Left ventricle myocardium superior (tissue), 1 donor: ENCODE data around the gene CHN2. TPM values are rescaled to one million over a fixed set of nuclear protein-coding genes. Genes with fewer than 3 reads are reported as not detected.
"Not testable (repeated sequence)": the region's sequence is repeated elsewhere in the genome, so short reads cannot be mapped to it uniquely, and the experiment has no call there.

Experiments used
- ATAC-seq: fragments of 200-7000 bp; cut with Tn5 transposase; one replicate; pipeline ENCODE4 v1.9.1; 2020; ENCODE audit warnings: mild to moderate bottlenecking, moderate library complexity
- DNase-seq: peaks from one replicate; pipeline ENCODE4 v3.0.0-alpha.2; 2020
- intact Hi-C: fragments of 100-400 bp; cut with micrococcal nuclease; formaldehyde crosslinking; loops from one replicate; pipeline ENCODE4 v1.11.0; 2022
- total RNA-seq: library from RNA; stranded (reverse); fragmentation: NEBNext Ultra II Directional; extraction: Animal tissue kit (Norgen Biotek cat#: 25700); gene quantifications from one replicate; pipeline ENCODE4 v1.2.1, GENCODE V29; 2021
- donor health status: DM: no; HTN: yes; CAD: no; lungs with severe emphysema.

The CHN2 gene
- total RNA-seq, 1 donor from 2014 or later, result 32.2 TPM

DNA sequence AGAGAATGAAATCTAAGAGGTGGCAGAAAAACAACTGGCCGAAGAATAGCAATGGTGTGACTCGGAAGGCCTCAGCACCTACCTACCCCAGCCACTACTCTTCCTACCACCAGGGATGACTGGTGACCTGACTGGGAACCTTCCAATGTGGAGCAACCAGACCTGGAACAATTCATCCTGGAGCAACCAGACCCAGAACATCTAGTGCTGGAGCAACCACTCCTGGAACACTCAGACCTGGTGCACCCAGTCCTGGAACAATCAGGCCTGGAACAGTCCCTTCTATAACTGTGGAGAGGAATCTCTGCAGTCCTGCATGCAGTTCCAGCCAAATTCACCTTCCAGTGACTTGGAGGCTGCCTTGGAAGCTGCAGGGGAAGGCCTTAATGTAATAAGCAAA, 18.2 kb downstream of the CHN2 start:
- ATAC-seq, DNase-seq, intact Hi-C loops: not testable (repeated sequence)

DNA sequence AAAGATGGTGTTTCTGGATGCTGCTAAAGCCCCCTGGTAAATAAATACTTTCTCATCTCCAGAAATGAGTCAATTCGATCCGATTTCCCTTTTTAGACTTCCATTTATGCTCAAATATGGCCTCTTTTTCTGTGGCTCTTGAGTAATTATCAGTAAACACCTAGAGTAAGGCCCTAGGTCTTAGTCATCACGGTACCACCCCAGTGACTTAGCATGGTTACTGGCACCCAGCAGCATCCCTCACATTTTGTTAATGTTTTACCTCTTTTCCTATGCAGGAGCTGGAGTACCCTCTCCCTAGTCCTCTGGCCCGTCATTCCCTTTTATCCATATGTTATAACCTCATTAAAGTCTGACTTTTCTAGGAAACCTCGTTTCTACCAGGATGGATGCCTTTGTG, 19.5 kb downstream of the CHN2 start:
- no peak for ATAC-seq
- intact Hi-C loops, result no loop called here
- no peak for DNase-seq

DNA sequence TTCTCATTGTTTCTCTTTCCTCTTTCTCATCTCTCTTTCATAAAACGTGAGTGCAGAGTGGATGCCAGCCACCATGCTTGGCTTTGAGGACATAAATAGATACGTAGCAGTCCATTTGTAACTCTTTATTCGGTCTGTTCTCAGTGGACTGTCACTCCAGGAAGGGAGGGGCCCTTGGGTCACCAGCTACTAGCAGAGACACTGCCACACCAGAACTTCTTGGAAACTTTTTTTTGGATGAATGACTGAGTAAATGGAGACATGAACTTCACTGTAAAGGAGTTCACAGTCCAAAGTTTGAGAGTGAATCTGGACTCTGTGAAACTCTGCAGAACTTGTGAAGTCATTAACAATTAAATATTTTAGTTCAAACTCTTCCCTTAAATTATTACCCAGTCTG, 20.2 kb downstream of the CHN2 start:
- intact Hi-C loops, result no loop called here
- DNase-seq, result no peak
- peak; percentile 75 for ATAC-seq

DNA sequence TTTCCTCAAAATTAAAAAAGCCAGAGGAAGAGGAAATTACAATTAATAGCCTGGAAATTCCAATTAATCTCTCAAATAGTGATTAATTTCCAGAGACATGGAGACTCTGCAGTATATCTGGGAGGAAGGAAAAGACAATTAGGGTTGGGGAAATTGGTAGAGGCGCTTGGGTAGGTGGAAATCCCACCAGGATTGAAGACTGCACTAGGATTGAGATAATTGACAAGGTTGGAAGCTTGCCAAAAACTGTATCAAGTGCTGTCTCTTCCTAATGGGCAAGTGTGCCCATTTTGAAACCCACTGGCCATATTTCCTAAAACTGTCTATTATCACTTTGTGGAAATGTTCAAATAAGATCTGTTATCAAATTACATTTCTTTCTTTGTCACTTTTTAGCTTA, 21.6 kb downstream of the CHN2 start:
- intact Hi-C loops, result no loop called here
- ATAC-seq (no peak), DNase-seq (no peak)

DNA sequence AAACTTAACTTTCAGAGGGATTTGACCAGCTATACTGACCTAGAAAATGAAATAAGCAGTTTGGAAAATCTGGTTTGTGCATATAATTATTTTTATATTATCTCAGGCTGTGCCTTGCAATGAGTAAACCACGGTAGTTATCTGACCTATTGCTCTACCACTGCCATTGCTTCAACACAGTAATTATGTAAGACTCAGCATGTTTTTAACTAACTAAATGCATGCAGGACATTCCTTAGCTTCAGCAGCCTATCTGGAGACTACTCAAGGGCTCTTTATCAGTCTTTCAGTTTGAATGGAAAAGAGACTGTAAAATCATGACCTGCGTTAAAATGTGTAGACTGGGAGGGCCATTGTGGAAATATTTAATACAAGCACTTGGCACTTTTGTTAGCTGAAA, 22.5 kb downstream of the CHN2 start:
- ATAC-seq, result no peak
- intact Hi-C loops, result no loop called here
- DNase-seq, result no peak

DNA sequence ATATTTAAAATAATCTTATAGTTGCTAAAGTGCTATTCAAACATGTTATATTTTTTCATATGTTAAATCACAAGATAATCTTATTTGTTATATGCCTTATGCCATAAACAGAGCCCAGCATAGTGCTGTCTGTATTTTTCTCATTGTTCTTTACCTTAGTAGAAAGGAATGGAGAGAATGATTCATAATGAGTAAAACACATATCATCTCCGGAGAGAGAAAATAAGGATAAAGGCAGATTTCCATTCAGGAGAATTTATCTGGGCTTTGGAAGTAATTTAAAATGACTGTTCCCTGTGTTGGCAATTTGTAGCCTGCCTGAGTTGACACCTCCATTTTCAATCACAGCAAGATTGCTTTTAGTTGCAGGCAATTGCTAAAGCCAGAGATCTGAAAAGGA, 30.2 kb downstream of the CHN2 start:
- no peak for DNase-seq
- no peak for ATAC-seq
- intact Hi-C loops, result no loop called here

DNA sequence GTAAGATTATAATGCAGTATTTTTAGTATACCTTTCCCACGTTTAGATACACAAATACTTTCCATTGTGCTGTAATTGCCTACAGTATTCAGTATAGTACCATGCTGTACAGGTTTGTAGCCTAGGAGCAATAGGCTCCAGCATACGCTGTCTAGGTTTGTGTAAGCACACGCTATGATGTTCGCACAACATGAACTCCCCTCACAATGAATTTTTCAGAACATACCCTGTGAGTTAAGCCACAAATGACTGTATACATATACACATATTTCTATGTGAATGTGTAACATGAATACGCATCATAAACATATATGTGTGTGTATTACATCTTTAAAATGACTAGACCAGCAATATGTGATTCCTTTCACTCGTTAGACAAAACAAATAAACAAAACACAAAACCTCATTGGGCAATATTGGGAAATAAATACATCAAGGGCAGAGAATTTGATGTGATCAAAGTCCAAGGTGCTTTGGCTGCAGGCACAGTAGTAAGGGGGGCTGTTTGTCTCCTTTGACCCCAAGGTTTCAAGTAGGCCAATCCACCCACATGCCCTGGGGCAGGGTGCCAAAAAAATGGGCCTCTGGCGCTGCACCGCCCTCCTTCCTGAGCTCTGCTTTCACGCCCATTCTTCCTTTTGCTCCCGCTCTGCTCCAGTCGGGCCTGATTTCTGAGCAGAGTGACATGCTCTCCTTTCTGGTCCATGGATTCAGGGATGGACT, 33.9 kb downstream of the CHN2 start:
- intact Hi-C loops, result no loop called here
- no peak for ATAC-seq
- DNase-seq, result no peak

DNA sequence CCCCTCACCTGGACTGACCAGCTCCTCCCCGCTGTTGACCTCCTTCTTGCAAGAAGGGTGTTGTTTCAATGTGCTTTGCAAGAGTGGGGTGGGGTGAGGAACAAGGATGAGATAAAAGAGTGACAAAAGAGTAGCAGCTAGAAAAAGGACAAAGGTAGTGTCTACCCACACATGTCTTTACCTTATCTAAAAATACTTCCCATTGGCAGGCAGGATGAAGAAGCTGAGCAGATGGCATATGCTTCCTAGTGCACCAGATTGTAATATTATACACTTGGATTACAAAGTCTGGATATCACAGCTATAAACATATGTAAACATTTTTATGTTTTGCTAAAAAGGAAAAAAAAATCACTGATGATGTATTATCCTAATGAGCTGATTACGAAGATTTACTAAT, 34.5 kb downstream of the CHN2 start:
- ATAC-seq (peak; percentile 14), DNase-seq (no peak)
- intact Hi-C loops, result no loop called here

DNA sequence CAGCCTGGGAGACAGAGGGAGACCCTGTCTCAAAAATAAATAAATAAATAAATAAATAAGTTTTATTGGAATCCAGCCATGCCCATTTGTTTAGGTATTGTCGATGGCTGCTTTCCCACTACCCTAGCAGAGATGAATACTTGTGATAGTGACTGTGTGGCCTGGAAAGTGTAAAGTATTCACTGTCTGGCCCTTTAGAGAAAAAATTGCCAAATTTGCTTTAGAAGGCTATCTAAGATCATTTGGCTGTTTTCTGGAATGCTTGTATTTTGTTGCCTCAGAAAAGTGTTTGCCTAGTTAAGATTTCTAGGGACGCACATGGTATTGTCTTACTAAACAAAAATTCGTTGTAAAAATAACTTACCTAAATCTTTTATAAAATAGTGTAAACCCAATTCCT, 35.4 kb downstream of the CHN2 start:
- DNase-seq, result no peak
- intact Hi-C loops, result no loop called here
- no peak for ATAC-seq

DNA sequence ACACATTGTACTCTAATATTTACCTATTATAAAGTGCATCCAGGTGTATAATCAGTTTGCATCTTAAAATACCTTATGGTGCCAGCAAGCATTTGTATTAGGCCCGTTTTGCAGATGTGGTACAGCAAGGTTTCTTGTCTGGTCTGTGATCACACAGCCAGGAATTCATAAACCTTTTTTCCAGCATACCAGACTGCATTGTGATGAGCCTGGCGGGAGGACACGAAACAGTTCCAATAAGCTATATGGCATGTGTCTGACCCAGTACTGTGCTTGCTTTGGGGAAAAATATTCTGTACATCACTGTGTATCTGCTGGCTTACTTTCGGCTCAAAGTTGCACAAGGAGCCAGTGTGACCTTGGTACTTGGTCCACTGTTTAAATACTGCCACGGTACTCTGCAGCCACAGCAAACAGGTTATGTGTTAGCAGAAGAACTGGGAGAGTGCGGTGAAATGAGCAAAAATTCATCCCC, 36.3 kb downstream of the CHN2 start:
- no peak for ATAC-seq
- intact Hi-C loops, result no loop called here
- DNase-seq, result no peak

DNA sequence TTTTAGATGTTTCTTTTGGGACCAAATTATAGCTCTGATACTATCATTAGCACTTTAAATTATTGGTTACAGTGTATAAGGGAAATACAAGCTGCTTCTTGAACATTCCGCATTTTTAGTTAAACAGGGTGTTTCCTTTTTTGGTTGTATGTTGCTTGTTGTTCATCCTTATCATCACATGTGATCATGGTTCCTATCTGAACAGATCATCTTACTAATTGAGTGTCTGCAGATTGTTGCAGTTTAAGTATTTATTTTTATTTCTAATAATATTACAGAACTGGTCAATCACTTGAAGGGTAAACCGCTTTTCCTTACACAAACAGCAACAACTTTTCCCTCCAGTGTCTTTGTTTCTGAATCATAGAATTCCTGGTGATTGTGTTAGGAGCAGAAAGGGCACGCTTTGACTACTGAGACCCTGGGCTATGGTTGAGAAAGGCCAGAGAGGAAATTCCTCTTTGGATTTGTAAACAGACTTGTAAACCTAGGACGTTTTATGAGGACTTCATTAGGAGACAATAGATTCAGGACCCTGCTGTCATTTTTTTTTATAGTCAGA, 37.2 kb downstream of the CHN2 start:
- DNase-seq (no peak), ATAC-seq (no peak)
- intact Hi-C loops, result no loop called here

DNA sequence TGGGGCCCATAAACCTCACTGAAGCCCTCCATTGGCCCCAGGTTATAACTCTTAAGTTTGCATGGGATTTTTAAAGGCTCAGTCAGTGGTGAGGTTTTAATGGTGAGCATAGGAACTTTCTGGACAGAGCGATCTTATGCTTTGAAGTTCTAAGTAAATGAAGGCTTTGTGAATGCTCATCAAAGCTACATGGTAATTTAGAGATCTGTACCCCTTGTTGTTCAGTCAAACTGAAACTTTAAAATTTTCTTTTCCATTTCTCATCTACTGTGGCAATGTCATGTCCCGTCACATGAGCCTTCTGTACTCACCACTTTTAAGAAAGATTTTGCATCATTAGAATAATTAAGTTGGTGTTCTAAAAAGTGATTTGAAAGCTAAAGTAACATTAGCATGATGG, 39.9 kb downstream of the CHN2 start:
- intact Hi-C loops, result no loop called here
- DNase-seq (no peak), ATAC-seq (no peak)

DNA sequence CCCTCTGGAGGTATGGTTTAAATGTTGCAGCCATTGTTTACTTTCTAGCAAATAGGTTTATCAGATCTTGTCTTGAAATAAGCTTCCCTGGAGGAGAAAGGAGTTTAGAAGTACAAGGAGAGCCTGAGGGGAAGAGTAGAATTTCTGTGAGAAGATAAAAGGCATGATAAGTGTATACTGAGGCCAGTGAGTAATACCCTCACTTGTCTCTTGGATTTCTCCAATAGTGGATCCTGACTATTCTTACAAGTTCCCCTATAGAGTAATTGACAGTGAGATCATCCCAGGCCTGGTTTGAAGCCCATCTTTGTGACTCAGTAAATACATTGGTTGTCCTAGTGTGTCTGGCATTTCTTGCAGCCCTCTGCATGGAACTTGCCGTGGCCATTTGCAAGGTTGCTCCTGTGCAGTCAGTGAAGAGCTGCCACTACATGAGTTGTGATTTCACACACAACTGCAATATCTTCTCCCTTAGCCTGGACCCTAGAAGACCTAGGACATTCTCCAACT, 41.6 kb downstream of the CHN2 start:
- ATAC-seq (no peak), DNase-seq (no peak)
- intact Hi-C loops, result no loop called here

DNA sequence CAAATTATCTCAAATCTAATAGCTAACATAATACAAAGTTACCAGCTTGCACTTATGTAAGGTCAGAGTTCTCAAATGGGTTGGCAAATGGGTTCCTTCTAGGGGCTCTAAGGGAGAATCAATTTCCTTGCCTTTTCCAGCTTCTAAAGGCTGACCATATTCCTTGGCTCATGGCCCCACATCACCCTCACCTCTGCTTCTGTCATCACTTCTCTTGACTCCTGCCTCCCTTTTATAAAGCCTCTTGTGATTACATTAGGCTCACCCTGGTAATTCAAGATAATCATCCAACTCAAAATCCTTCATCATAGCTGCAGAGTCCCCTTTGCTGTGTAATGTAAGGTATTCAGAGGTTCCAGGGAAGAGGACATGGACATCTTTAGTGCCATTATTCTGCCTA, 42.1 kb downstream of the CHN2 start:
- DNase-seq (no peak), ATAC-seq (peak; percentile 68)
- intact Hi-C loops, result no loop called here

DNA sequence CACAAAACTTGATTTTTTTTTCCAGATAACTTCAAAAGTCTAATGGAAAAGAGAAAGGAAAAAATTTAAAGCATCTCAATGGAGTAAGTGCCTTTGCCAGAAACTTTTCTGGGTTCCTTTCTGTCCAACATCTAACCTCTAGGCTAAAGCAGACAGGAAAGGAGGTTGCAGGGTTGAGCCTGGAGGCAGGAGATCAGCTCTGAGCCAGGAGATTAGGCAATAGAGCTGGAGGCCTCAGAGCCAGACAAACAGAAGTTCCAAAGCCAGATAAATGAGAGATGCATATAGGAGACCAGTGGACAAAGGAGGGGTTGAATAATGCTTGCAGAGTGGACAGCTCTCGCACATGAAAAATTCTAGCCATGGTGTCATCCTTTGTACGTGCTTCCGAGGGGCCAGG, 42.9 kb downstream of the CHN2 start:
- DNase-seq (no peak), ATAC-seq (peak; percentile 65)
- intact Hi-C loops, result no loop called here

DNA sequence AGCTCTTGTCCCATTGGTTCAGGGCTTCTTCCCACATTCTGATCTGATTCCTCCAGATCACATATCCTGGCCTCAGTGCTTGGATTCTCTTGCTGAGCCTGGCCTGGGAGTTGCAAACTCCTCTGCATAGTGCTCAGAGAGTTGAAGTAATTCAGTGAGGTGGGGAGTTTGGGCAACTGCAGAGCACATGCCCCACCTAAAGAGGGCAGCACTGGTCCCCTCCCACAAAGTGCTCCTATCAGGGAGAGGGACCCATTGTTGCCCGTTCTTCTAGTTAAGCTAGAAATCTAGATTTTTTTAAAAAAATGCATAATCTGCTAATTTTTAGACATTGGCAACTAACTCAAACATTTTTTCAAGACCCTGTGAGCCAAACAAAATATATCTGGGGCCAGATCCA, 45.1 kb downstream of the CHN2 start:
- DNase-seq (no peak), ATAC-seq (no peak)
- intact Hi-C loops, result no loop called here

DNA sequence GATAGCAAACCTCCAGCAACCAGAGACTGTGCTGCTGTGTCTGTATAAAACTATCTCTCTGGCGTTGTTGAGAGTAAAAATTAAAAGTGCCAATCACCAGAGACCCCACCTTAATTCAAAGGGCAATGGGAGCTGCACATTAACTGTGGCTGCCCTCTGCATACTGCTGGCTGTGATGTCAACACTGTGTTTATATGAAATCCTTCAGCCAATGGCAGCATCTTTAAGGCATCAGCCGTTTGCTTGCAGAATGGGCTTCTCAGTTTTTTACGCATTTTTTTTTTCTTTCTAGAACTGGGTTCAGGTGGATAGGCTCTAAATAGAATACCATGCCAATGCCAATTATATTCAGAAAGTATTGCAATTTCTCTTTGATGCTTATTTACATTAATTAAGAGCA, 47.7 kb downstream of the CHN2 start:
- DNase-seq (no peak), ATAC-seq (no peak)
- intact Hi-C loops, result no loop called here

DNA sequence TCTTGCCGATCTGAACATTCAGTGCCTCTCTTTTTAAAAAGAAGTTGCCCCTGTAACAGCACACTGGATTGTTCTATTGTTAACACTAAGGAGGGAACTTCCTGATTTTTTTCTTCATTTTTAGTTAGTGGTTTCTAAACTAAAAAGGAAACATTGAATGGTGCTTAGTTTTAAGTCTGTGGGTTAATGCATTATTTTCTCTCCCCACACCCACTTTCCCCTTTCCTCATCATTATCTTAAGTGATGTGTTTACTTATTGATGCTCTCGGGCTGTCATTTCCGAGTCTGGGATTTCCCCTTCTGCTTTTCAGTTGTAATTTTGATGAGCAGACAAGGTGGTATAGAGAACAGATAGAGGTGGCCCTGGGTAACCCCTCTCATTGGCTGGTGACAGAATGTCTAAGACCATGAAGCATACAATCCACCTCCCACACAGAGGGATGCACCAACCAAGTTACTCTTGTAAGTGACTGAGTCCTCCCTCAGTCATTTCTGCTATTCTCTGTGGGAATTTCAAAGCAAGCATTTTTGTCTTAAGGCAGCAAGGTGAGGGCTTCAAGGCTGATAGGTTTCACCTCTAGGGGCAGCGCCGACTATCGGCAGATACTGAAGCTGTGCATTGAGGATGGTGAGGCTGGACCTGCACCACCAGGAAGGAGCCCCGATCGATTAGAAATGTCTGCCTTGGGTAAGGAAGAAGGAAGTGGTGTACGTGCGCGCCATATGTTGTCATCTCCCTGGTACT, 49.5 kb downstream of the CHN2 start:
- intact Hi-C loops, result no loop called here
- ATAC-seq, result no peak
- DNase-seq, result no peak

DNA sequence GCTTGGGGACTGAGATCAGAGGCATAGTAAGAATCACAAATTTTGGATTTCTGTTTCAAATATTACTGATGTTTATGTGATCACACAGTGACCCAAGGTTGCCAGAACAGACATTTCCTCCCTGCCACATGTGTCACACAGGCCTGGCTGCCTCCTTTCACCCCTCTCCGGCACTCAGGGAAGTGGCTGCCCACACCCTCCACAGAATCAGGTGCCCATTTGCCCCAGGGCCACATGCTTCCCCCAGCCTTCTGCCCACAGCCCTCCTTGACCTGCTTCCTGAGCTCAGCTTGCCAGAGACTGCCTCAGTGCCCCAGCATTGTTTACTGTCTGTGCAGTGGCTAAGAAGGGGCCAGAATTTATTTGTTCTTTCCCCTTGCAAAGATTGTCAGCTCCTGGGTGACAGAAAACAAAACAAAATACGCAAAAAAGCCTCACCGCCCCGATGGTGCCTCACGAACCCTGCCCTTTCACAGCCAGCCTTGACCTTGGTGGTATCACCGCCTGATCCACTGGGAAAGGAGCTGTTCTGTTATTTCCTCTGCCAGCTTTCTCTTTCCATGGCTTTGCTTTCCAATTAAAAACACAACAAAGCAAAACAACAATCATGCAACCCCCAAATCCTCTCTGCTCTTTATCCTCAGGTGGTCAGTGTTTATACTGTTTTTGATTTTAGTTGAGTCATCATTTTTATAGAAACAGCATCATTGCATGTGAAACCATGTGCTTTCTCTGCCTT, 52.8 kb downstream of the CHN2 start:
- ATAC-seq, result peak; percentile 14
- intact Hi-C loops, result no loop called here
- DNase-seq, result no peak

DNA sequence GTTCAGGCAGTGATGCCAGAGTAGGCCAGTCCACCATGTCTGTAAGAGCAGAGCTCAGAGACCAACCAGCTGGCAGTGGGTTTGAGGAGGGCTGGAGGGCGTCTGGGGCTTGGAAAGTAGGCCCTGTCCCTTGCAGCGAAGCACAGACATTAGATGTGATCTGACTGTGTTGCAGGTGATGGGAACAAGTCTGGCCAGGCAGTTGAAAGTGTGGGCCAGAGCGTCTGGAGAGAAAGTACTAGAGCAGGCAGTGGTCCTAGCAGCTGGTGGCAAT, 53.3 kb downstream of the CHN2 start:
- intact Hi-C loops, result no loop called here
- DNase-seq (no peak), ATAC-seq (no peak)
